Caki2 (cell line): ENCODE data around the gene SOS2. TPM values are rescaled to one million over a fixed set of nuclear protein-coding genes. Genes with fewer than 3 reads are reported as not detected.
A peak's percentile ranks its signal among the peaks of the same experiment; 100 is the strongest.

Experiments
- DNase-seq: peaks from one replicate; pipeline ENCODE4 v3.0.0-alpha.2; 2015; ENCODE audit warnings: low read depth
- in situ Hi-C: cut with HindIII; loops from 2 replicates; pipeline ENCODE4 v1.10.0; 2016; ENCODE audit warnings: low sequenced_read_pairs, low pct_unique_long_range_greater_than_20kb, mixed read lengths
- total RNA-seq: library from RNA; depleted of rRNA; stranded (reverse); fragments of >200 nt; shearing (Covaris generic); gene quantifications from 2 replicates; pipeline ENCODE4 v1.2.3, GENCODE V29; 2014; ENCODE audit warnings: low replicate concordance; rRNA removed

The SOS2 gene
- total RNA-seq, 1 experiment from 2014 or later, result 13.0 TPM

DNA sequence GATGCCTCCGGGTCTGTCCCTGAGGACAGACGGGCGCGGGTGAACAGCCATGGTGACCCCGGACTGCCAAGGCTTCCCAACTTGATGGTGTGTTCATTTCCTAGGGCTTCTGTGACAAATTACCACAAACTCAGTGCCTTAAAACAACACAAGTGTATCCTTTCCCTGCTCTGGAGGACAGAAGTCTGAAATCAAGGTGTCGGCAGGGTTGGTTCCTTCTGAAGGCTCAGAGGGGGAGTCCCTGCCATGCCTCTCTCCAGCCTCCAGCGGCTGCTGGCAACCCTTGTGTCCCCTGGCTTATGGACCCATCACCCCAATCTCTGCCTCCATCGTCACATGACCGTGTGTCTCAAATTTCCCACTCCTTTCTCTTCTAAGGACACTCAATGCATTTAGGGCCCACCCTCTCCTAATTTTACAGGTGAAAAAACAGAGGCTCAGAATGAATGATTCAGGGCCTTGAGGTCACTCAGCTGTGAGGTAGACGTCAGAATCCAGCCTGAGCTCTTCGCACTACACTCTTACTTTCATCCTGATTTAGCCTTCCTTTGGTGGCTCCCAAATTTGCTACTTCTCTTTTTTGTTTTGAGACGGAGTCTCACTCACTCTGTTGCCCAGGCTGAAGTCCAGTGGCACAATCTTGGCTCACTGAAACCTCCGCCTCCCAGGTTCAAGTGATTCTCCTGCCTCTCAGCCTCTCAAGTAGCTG lies 160.4 kb downstream of the SOS2 start:
- no peak for DNase-seq
- in situ Hi-C loops, result no loop called here

DNA sequence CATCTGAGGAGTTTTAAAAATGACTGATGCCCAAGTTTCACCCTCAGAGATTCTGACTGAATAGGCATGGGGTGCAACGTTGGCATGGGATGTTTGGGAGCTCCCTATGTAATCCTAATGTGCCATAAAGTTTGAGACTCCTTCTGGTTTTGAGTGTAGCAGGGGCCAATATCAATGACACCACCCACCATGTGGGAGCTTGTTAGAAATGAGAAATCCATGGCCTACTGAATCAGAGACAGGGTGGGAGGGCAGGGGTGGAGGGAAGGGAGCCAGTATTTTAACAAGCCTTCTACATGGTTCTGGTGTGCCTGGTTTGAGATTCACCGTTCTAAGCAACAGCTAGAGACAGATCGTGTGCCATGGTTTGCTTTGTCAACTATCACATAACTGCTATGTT lies 161.1 kb downstream of the SOS2 start:
- in situ Hi-C loops, result no loop called here
- no peak for DNase-seq

- in situ Hi-C loops, result no loop called here
- DNase-seq, result no peak
These were observed 162.1 kb downstream of the SOS2 start for GRCh38 chr14:50069325-50069724.

DNA sequence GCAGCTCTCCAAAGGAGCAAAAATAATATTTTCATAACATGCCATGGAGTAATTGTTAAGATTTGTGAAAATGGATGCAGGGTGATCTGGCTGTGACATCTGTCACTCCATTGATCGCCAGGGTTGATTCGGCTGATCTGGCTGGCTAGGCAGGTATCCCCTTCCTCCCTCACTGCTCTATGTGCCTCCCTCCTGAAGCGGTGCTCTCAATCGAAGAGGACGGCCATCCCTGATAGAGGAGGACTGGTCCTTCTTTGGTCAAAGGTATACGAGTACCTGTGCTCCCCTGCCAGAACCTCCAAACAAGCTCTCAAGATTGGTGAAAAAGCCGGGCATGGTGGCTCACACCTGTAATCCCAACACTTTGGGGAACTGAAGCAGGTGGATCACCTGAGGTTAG lies 162.9 kb downstream of the SOS2 start:
- DNase-seq, result no peak
- in situ Hi-C loops, result no loop called here

DNA sequence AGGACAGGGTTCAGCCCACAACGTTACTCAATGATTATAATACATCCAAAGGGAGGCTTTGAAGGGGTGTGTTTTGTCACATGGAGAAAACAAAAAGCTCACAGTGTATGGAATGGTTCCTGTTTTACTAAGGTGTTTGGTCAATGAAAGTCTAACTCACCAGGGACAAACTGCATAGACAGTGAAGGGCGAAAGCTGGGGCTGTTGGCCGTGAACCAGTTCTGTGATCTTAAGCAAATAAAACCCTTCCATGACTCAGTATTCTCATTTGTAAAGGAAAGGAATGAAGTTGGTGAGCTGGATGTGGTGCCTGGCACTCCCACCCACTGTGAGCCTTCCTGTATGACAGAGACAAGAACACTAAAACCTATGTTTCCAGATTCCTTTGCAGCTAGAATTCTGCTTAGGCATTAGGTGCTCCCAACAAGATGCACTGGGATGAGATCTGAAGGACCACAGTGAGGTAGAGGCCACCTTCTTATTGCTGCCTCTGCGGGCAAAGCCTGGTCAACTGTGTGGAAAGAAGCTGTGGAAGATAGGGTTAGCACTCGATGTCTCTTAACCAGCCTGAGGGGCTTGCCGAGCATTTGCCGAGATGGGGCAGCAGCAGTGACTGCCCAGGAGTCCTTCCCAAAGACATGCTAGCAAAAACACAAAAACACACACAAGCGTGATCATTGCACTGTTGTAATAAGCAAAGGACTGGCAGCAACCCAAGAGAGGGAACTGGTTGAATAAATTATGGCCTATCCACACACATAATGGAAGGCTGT lies 163.5 kb downstream of the SOS2 start:
- in situ Hi-C loops, result no loop called here

More for the DNA sequence above, 163.5 kb downstream of the SOS2 start:
- DNase-seq, result peak; percentile 51

Other genes starting within 250 kb of the SOS2 start
- gene VCPKMT, start 115.0 kb downstream of the SOS2 start, total RNA-seq, result 5.0 and 5.9 TPM in 2 replicates
- 4.5 and 8.9 TPM in 2 replicates for gene L2HGDH, start 80.7 kb upstream of the SOS2 start, total RNA-seq
- gene DMAC2L, start 80.7 kb upstream of the SOS2 start, total RNA-seq, result 3.1 and 11.2 TPM in 2 replicates
- 86.2 and 123 TPM in 2 replicates for gene CDKL1, start 165.3 kb upstream of the SOS2 start, total RNA-seq